ENCODE results near the gene CTU1. TPM values are rescaled to one million over a fixed set of nuclear protein-coding genes. Genes with fewer than 3 reads are reported as not detected.

Gene CTU1
- total RNA-seq, 1 donor, result 5.2 TPM

- TF ChIP-seq CTCF (IDR thresholded peaks at IDR 0.05; ENCODE audit: insufficient read depth, low read depth, low read length), result no peak
- H3K4me3 ChIP-seq (ENCODE audit: low read depth, low read length), result no peak within 1 kb of the TSS
- DNase-seq (ENCODE audit: low read depth), result no peak
Observed at GRCh38 chr19:51124729-51125128, 16.5 kb upstream of the CTU1 start, which contains the start of gene SIGLEC9. SIGLEC9 (plus strand) TSS chr19:51124906; CDS start chr19:51124975, 69 bp downstream.

- no peak for TF ChIP-seq CTCF (IDR thresholded peaks at IDR 0.05; ENCODE audit: insufficient read depth, low read depth, low read length)
- no peak for DNase-seq (ENCODE audit: low read depth)
- H3K4me3 ChIP-seq (ENCODE audit: low read depth, low read length), result no peak overlapping the region
Observed at GRCh38 chr19:51124216-51124615, 16.0 kb upstream of the CTU1 start.

GRCh38 chr19:51123802-51124201, 15.6 kb upstream of the CTU1 start:
- no peak overlapping the region for H3K4me3 ChIP-seq (ENCODE audit: low read depth, low read length)
- DNase-seq (ENCODE audit: low read depth), result no peak
- no peak for TF ChIP-seq CTCF (IDR thresholded peaks at IDR 0.05; ENCODE audit: insufficient read depth, low read depth, low read length)

- no peak overlapping the region for H3K4me3 ChIP-seq (ENCODE audit: low read depth, low read length)
Observed at GRCh38 chr19:51123381-51123800, 15.2 kb upstream of the CTU1 start.

GRCh38 chr19:51122112-51122981, 14.1 kb upstream of the CTU1 start:
- TF ChIP-seq CTCF (IDR thresholded peaks at IDR 0.05; ENCODE audit: insufficient read depth, low read depth, low read length), result no peak
- DNase-seq (ENCODE audit: low read depth), result no peak
- H3K4me3 ChIP-seq (ENCODE audit: low read depth, low read length), result no peak overlapping the region

More at GRCh38 chr19:51123381-51123800, 15.2 kb upstream of the CTU1 start:
- no peak for DNase-seq (ENCODE audit: low read depth)
- no peak for TF ChIP-seq CTCF (IDR thresholded peaks at IDR 0.05; ENCODE audit: insufficient read depth, low read depth, low read length)

GRCh38 chr19:51121257-51121656, 13.0 kb upstream of the CTU1 start:
- TF ChIP-seq CTCF (IDR thresholded peaks at IDR 0.05; ENCODE audit: insufficient read depth, low read depth, low read length), result no peak
- no peak overlapping the region for H3K4me3 ChIP-seq (ENCODE audit: low read depth, low read length)
- no peak for DNase-seq (ENCODE audit: low read depth)

All from fibroblast of villous mesenchyme (primary cell).